ENCODE results near the gene GGA3.
"Not testable (repeated sequence)": the region's sequence is repeated elsewhere in the genome, so short reads cannot be mapped to it uniquely, and the experiment has no call there.

Gene GGA3

GRCh38 chr17:75261336-75262111 is at the start of gene GGA3, which contains the start of gene MRPS7:
Gene GGA3, minus strand, starts transcription at chr17:75261606. Its CDS starts 19 bp downstream, at chr17:75261587.
Gene MRPS7, plus strand, starts transcription at chr17:75261879. Its CDS starts 22 bp downstream, at chr17:75261901.
- DNase-seq: peak; percentile 79

GRCh38 chr17:75308732-75309629 is 47.6 kb upstream of the GGA3 start:
- DNase-seq: no peak

- no peak for DNase-seq
Measured at GRCh38 chr17:75307957-75308731, 46.7 kb upstream of the GGA3 start.

GRCh38 chr17:75301502-75302206 is 40.2 kb upstream of the GGA3 start:
- no peak for DNase-seq

GRCh38 chr17:75301049-75301448 is 39.6 kb upstream of the GGA3 start:
- DNase-seq: no peak

GRCh38 chr17:75300280-75300679 is 38.9 kb upstream of the GGA3 start:
- DNase-seq: no peak

GRCh38 chr17:75295201-75296158 is 34.1 kb upstream of the GGA3 start:
- DNase-seq: no peak

- DNase-seq: not testable (repeated sequence)
Measured at GRCh38 chr17:75292810-75293448, 31.5 kb upstream of the GGA3 start.

GRCh38 chr17:75289832-75290337 is 28.5 kb upstream of the GGA3 start:
- DNase-seq: no peak

GRCh38 chr17:75289115-75289831 is 27.9 kb upstream of the GGA3 start, which contains the start of gene SLC25A19:
Gene SLC25A19, minus strand, starts transcription at chr17:75289433. Its CDS starts 2,669 bp downstream, at chr17:75286764.
- DNase-seq: peak; percentile 96

- peak; percentile 42 for DNase-seq
Measured at GRCh38 chr17:75288770-75289114, 27.3 kb upstream of the GGA3 start.

GRCh38 chr17:75288359-75288758 is 27.0 kb upstream of the GGA3 start:
- no peak for DNase-seq

- DNase-seq: no peak
Measured at GRCh38 chr17:75287221-75287620, 25.8 kb upstream of the GGA3 start.

GRCh38 chr17:75285123-75285522 is 23.7 kb upstream of the GGA3 start:
- no peak for DNase-seq

GRCh38 chr17:75280189-75280588 is 18.8 kb upstream of the GGA3 start:
- DNase-seq: not testable (repeated sequence)

- no peak for DNase-seq
Measured at GRCh38 chr17:75277664-75278071, 16.3 kb upstream of the GGA3 start.

- DNase-seq: no peak
Measured at GRCh38 chr17:75273977-75274708, 12.7 kb upstream of the GGA3 start.

- peak; percentile 59 for DNase-seq
Measured at GRCh38 chr17:75272848-75273184, 11.4 kb upstream of the GGA3 start.
